H1 (cell line): Measurements from ENCODE around the gene TGFBI. TPM values are rescaled to one million over a fixed set of nuclear protein-coding genes. Genes with fewer than 3 reads are reported as not detected.

ENCODE experiments used
- ATF3 ChIP-seq: IDR thresholded peaks from 2 replicates; pipeline ENCODE4 v1.6.1; 2011; ENCODE audit warnings: low read depth, mild to moderate bottlenecking, low read length; ENCODE audit not compliant: insufficient read depth
- BCL11A ChIP-seq, 2 experiments: IDR thresholded peaks; one replicate each; pipeline ENCODE4 v1.6.1; 2011; ENCODE audit warnings: low read depth in 2 of 2, low read length in 2 of 2, mild to moderate bottlenecking in 2 of 2
- CBX5 ChIP-seq: fragments of 300-800, 300-1000 bp; sonication (generic); IDR thresholded peaks from 2 replicates; pipeline ENCODE4 v1.7.1; 2016; ENCODE audit warnings: antibody characterized with exemption, low read length, low read depth
- CEBPB ChIP-seq: IDR thresholded peaks from 2 replicates; pipeline ENCODE4 v1.6.1; 2012; ENCODE audit warnings: low read depth, low read length
- CHD2 ChIP-seq: IDR thresholded peaks from 2 replicates; pipeline ENCODE4 v1.6.1; 2012; ENCODE audit warnings: low read length, improper control_type of control experiment
- KDM5A ChIP-seq: fragments of 200-600 bp; IDR thresholded peaks from 2 replicates; pipeline ENCODE4 v1.7.1; 2012; ENCODE audit warnings: mild to moderate bottlenecking, low read length, inconsistent platforms, mixed read lengths
- RFX5 ChIP-seq: IDR thresholded peaks from 2 replicates; pipeline ENCODE4 v1.6.1; 2011; ENCODE audit warnings: low read depth, low read length, improper control_type of control experiment, borderline replicate concordance
- TBP ChIP-seq: IDR thresholded peaks from 2 replicates; pipeline ENCODE4 v1.6.1; 2011; ENCODE audit warnings: low read depth, low read length, improper control_type of control experiment
- TEAD4 ChIP-seq: IDR thresholded peaks from 2 replicates; pipeline ENCODE4 v1.6.1; 2012; ENCODE audit warnings: low read depth, low read length, inconsistent platforms, mixed read lengths
- polyA plus RNA-seq, 7 experiments: library from polyadenylated mRNA; depleted of rRNA in 3 of 7; stranded (reverse) in 5 of 7; unstranded in 2 of 7; fragments of >200 nt in 5 of 7; fragments of 200-250 nt in 2 of 7; gene quantifications; 1 replicate in 5 of 7; 2 replicates in 1 of 7; 4 replicates in 1 of 7; pipeline versions ENCODE4 v1.2.1 to v1.2.3, GENCODE V29; 2011 to 2013; ENCODE audit warnings: missing spikeins in 2 of 7, mixed read lengths in 2 of 7
- total RNA-seq: library from RNA; stranded (reverse); fragmentation: NEBNext Ultra II Directional; extraction: Animal tissue kit (Norgen Biotek cat#: 25700); gene quantifications from 2 replicates; pipeline ENCODE4 v1.2.1, GENCODE V29; 2021

TGFBI gene
- total and polyA plus RNA-seq, 2 of the 8 experiments (the other 6 are each of a cell fraction or from before 2014, with no cell fraction given), result 6.0 to 8.5 TPM

- TF ChIP-seq CEBPB (no peak), RFX5 (no peak), KDM5A (no peak), CHD2 (no peak), BCL11A (IDR thresholded peaks at IDR 0.05; ENCODE audit: low read depth in 2 of 2, low read length in 2 of 2) (no peak), TBP (no peak), TEAD4 (no peak), CBX5 (no peak), ATF3 (no peak)
Measured at GRCh38 chr5:135978993-135979392, 49.8 kb upstream of the TGFBI start (continued).
